AG10803 (cell line): Measurements from ENCODE around the gene FMN2.

Experiments
- DNase-seq: peaks from one replicate; pipeline ENCODE4 v3.0.0; 2010; ENCODE audit warnings: low read depth
- H3K4me3 ChIP-seq: 2 replicates; pipeline ENCODE4 v1.5.1; 2011; ENCODE audit warnings: mild to moderate bottlenecking, low read length, control low read depth
- TF ChIP-seq, protein P1 (sequence below): conservative IDR thresholded peaks from 2 replicates; pipeline ENCODE4 v1.5.1; 2011; ENCODE audit warnings: mild to moderate bottlenecking, low read length, control low read depth, inconsistent platforms

Gene FMN2

DNA sequence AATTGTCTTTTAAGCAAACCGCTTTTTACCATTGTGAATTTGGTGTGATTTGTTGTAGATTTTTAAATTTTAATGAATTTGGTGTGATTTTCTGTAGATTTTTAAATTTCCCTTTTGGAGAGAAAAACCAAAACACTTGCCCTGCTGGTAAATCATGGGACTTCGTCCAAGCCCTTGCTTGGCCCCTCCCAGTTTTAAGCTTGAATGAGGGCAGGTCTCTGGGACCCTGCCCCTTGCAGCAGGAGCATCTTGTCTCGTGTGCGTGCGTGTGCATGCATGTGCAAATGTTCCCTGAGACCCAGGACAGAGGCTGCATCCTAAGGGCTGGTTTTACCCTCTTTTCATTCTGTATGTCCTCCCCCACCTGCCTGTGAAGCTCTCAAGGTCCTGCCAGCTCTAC is 271.6 kb downstream of the FMN2 start:
- H3K4me3 ChIP-seq: no peak overlapping the region
- DNase-seq: no peak
- TF ChIP-seq, protein P1, sequence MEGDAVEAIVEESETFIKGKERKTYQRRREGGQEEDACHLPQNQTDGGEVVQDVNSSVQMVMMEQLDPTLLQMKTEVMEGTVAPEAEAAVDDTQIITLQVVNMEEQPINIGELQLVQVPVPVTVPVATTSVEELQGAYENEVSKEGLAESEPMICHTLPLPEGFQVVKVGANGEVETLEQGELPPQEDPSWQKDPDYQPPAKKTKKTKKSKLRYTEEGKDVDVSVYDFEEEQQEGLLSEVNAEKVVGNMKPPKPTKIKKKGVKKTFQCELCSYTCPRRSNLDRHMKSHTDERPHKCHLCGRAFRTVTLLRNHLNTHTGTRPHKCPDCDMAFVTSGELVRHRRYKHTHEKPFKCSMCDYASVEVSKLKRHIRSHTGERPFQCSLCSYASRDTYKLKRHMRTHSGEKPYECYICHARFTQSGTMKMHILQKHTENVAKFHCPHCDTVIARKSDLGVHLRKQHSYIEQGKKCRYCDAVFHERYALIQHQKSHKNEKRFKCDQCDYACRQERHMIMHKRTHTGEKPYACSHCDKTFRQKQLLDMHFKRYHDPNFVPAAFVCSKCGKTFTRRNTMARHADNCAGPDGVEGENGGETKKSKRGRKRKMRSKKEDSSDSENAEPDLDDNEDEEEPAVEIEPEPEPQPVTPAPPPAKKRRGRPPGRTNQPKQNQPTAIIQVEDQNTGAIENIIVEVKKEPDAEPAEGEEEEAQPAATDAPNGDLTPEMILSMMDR: no peak

DNA sequence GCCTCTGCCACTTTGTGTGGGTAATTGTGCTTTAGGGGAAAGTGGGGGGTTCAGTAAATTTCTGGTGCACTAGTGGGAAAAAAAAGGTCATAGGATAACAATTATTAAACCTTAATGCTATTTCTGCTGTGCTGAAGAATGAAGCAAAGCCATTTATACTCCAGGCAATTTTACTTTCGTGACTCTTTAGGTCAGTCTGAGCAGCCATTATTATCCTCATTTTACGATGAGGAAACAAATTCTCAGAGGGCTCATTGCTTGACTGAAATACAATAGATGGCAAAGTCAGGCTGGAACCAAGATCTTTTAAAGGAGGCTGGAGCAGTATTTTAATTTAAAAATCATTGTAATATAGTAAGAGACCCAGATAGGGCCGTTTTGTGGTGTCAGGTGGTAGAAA is 272.2 kb downstream of the FMN2 start:
- TF ChIP-seq, protein P1: no peak
- DNase-seq: no peak
- no peak overlapping the region for H3K4me3 ChIP-seq

DNA sequence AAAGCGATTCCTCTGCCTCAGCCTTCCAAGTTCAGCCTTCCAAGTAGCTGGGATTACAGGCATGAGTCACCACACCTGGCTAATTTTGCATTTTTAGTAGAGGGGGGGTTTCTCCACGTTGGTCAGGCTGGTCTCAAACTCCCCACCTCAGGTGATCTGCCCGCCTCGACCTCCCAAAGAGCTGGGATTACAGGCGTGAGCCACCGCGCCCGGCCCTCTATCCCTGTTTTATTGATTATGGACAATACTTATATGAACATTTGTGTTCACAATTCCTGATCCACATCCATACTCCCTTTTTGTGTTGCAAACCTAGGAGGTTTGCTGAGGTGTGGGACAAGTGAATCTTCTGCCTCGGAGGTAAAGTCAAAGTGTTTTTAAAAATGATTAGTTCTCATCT is 275.0 kb downstream of the FMN2 start:
- TF ChIP-seq, protein P1: no peak
- H3K4me3 ChIP-seq: no peak overlapping the region
- no peak for DNase-seq

DNA sequence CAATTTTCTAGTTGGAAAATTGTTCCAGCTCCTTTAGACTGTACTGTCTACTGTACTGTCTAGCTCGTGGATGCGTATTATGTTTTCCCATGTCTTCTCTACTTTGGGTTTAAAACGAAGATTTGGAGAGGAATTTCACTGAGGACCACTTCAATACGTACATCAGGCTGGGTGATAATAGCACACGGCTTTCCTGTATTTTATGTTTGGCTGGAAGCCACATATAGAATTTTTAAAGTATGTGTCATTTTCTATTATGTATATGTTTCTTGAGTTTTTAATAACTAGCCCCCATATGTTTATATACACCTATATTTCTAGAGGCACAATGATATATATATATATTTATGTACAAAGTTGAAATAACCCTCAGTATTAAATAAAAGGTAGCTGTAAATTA is 293.9 kb downstream of the FMN2 start:
- DNase-seq: no peak
- H3K4me3 ChIP-seq: no peak overlapping the region
- TF ChIP-seq, protein P1: no peak

DNA sequence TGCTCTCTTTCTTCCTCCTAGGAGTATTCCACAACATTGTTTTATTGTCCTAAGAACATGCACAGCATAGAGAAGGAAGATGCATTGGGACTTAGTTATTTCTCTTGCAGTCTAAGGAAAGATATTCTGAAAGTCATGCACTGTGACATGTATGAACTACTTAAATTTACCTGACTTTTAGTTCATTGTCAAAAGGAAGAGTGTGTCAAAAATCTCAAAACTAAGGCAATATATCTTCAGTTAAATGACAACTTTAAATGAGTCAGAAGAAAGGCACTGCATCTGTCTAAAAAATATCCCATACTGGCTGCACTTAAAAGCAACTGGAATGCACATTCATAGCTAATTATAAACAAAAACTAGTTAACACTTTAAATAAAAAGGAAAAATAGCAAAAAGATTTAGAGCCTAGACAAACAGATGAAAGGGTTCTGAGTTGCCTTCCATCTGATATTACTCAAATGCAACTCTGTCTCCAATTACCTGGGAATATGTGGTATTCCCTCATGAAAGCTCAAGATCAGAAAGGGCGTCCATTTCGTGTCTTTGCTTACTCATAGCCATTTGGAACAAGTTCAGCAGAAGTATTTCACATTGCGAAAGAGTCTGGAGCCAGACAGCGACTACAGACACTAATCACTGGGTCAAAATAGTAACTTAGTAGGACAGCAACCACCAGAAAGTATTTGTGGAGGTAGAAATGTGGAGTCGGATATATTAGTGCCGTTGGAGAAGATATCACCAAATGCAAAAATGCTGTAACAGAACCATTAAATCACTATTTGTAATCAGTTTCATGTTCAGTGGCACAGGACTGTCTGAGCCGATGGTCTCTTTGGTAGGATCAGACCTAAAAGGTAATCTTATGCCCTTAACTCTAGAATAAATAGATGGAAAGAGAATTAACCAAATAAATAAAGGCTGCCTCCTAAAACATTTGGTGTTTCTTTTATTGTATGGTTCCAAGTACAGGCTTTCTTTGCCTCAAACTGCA is 294.6 kb downstream of the FMN2 start:
- TF ChIP-seq, protein P1: no peak
- no peak overlapping the region for H3K4me3 ChIP-seq
- peak; percentile 93 for DNase-seq

DNA sequence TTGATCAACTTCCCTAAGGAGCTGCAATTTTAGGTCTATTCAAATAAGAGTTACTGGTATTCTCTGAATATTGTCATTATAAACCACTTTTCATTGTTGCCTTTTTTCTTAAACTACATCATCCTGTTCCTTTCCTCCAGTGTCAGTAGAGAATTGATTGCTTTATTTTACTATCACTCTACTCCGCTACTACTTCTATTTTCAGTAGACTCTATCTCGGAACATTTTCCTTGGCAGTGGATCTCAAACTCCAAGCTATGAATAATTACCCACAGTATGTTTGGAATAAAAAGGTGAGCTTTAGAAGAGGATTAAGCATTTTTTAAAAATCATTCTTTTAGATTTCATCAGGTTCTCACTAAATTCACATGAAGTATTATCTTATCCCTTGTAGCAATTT is 295.4 kb downstream of the FMN2 start:
- TF ChIP-seq, protein P1: no peak
- DNase-seq: no peak
- H3K4me3 ChIP-seq: no peak overlapping the region

DNA sequence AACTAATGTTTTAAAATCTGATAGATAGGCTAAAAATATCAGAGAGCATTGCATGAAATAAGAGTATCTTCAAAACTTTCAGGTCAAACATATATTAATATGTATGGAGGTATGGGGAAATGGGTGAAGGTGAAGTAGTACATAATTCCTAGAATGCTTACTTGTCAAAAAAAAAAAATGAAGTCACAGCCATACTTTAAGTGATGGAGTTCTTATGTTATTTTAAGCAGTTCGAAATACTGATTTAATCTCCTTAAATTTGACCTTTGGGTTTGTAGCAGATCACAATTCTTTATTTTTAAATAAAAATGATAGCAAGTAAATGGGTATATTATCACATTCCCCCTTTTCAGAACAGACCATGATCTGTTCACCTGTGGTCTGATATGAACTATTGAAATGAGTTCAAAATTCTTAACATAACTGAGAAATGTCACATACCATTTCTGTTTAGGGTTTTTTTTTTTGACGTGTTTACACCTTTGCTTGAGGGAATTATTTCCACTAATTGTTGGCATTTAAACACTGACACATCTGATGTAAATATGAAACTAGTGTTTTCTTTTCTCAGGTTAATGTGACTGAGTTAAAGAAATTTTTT is 300.1 kb downstream of the FMN2 start:
- TF ChIP-seq, protein P1: no peak
- H3K4me3 ChIP-seq: no peak overlapping the region
- DNase-seq: no peak
